ENCODE data around the gene DMRT1.

DNA sequence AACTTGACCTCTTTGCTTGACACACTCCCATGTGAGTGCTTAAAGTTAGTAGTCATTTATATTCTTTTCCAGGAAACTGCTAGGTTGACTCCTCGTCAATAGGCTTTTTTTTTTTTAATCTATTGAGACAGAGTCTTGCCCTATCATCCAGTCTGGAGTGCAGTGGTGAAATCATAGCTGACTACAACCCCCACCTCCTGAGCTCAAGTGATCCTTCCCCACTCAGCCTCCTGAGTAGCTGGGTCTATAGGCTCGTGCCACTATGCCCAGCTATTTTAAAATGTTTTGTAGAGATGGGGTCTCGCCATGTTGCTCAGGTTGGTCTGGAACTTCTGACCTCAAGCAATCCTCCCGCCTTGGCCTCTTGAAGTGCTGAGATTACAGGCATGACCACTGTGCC, 34.9 kb downstream of the DMRT1 start:
- TF ChIP-seq, protein P1, sequence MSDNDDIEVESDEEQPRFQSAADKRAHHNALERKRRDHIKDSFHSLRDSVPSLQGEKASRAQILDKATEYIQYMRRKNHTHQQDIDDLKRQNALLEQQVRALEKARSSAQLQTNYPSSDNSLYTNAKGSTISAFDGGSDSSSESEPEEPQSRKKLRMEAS (IDR thresholded peaks at IDR 0.05), result no peak
- TF ChIP-seq ZBTB7A (IDR thresholded peaks at IDR 0.05; ENCODE audit: low read depth) (no peak), REST (IDR thresholded peaks at IDR 0.05; ENCODE audit: low read depth) (no peak), RAD21 (IDR thresholded peaks at IDR 0.05; ENCODE audit: low read depth) (no peak), CREB1 (IDR thresholded peaks at IDR 0.05; ENCODE audit: low read depth) (no peak)
- TF ChIP-seq, protein P2, sequence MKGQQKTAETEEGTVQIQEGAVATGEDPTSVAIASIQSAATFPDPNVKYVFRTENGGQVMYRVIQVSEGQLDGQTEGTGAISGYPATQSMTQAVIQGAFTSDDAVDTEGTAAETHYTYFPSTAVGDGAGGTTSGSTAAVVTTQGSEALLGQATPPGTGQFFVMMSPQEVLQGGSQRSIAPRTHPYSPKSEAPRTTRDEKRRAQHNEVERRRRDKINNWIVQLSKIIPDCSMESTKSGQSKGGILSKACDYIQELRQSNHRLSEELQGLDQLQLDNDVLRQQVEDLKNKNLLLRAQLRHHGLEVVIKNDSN (IDR thresholded peaks at IDR 0.05), result no peak

Measured in Ishikawa (cell line).